ENCODE measurements around the gene ZDHHC11.
"Not testable (repeated sequence)": the region's sequence is repeated elsewhere in the genome, so short reads cannot be mapped to it uniquely, and the experiment has no call there.

DNA sequence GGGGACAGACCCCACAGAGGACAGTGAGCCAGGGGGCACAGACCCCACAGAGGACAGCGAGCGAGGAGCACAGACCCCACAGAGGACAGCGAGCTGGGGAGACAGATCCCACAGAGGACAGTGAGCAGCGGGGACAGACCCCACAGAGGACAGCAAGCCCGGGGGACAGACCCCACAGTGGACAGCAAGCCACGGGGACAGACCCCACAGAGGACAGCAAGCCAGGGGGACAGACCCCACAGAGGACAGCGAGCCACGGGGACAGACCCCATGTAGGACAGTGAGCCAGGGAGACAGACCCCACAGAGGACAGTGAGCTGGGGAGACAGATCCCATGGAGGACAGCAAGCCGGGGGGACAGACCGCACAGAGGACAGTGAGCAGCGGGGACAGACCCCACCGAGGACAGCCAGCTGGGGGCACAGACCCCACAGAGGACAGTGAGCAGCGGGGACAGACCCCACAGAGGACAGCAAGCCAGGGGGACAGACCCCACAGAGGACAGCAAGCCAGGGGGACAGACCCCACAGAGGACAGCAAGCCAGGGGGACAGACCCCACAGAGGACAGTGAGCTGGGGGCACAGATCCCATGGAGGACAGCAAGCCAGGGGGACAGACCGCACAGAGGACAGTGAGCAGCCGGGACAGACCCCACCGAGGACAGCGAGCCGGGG is 2.8 kb upstream of the ZDHHC11 start:
- TF ChIP-seq RAD21 (IDR thresholded peaks at IDR 0.05; ENCODE audit: low read length); RFX5 (IDR thresholded peaks at IDR 0.05; ENCODE audit: low read depth, low read length); MXI1 (IDR thresholded peaks at IDR 0.05; ENCODE audit: borderline replicate concordance, low read depth, low read length); CHD1 (IDR thresholded peaks at IDR 0.05; ENCODE audit: low read depth, low read length); POLR2A (IDR thresholded peaks at IDR 0.05; ENCODE audit: low read depth, low read length): not testable (repeated sequence)
- TF ChIP-seq, protein P1, sequence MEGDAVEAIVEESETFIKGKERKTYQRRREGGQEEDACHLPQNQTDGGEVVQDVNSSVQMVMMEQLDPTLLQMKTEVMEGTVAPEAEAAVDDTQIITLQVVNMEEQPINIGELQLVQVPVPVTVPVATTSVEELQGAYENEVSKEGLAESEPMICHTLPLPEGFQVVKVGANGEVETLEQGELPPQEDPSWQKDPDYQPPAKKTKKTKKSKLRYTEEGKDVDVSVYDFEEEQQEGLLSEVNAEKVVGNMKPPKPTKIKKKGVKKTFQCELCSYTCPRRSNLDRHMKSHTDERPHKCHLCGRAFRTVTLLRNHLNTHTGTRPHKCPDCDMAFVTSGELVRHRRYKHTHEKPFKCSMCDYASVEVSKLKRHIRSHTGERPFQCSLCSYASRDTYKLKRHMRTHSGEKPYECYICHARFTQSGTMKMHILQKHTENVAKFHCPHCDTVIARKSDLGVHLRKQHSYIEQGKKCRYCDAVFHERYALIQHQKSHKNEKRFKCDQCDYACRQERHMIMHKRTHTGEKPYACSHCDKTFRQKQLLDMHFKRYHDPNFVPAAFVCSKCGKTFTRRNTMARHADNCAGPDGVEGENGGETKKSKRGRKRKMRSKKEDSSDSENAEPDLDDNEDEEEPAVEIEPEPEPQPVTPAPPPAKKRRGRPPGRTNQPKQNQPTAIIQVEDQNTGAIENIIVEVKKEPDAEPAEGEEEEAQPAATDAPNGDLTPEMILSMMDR (conservative IDR thresholded peaks at IDR 0.05; ENCODE audit: low read depth, low read length), result not testable (repeated sequence)
